ENCODE data around the gene CUL9. TPM values are rescaled to one million over a fixed set of nuclear protein-coding genes. Genes with fewer than 3 reads are reported as not detected.
A peak's percentile ranks its signal among the peaks of the same experiment; 100 is the strongest.

The CUL9 gene
- total RNA-seq, 1 donor from 2014 or later: 70.8 TPM

GRCh38 chr6:43247114-43247999 lies 65.4 kb downstream of the CUL9 start:
- no peak for TF ChIP-seq CTCF (IDR thresholded peaks at IDR 0.05)
- Mint-ChIP-seq H3K4me1 (peaks cover 29% of the 10 kb centered on the region), H3K9me3 (no peaks in the 10 kb centered on the region), H3K4me3 (no peak overlapping the region), H3K36me3 (ENCODE audit: low read depth) (peaks cover 3% of the 10 kb centered on the region), H3K27ac (peak overlapping the region; percentile 76), H3K27me3 (peaks cover 17% of the 10 kb centered on the region)
- ChIA-PET POLR2A (interaction anchor here (0.5 to 1.5 kb wide), 9 partner anchors 18 to 501 kb away, joined by 3 to 10 read pairs (median 4); partner anchors contain the start of genes DNPH1, SRF, TJAP1 and ZNF318), CTCF (interaction anchor here (0.7 to 1.0 kb wide), 3 partner anchors 17 to 61 kb away, joined by 3 read pairs; partner anchors contain the start of genes CRIP3 and DNPH1)
- ATAC-seq (ENCODE audit: low read depth) (peak; percentile 96), DNase-seq (peak; percentile 73)
- intact Hi-C loops (cut with micrococcal nuclease): loop anchor here (1.0 to 10.0 kb wide), 9 partner anchors 18 to 377 kb away; partner anchors contain the start of genes ABCC10, CUL9, DNPH1 and GTPBP2

- POLR2A ChIA-PET: interaction anchor here (0.6 to 1.5 kb wide), 4 partner anchors 18 to 501 kb away, joined by 3 to 5 read pairs (median 4); partner anchors contain the start of gene DNPH1
Measured at GRCh38 chr6:43248101-43248500, 66.1 kb downstream of the CUL9 start.

GRCh38 chr6:43248791-43249190 lies 66.8 kb downstream of the CUL9 start:
- ChIA-PET CTCF (interaction anchor here (1.3 kb wide), 1 partner anchor 60 kb away, joined by 3 read pairs; the partner anchor contains the start of gene CRIP3), POLR2A (interaction anchor here (0.6 to 1.5 kb wide), 3 partner anchors 19 to 229 kb away, joined by 4 to 5 read pairs (median 4); partner anchors contain the start of genes DNPH1 and TJAP1)
- TF ChIP-seq CTCF (IDR thresholded peaks at IDR 0.05): no peak
- no peak overlapping the region for H3K27ac Mint-ChIP-seq
- H3K4me3 Mint-ChIP-seq: no peak overlapping the region
- H3K27me3 Mint-ChIP-seq: peaks cover 30% of the 10 kb centered on the region
- intact Hi-C loops (cut with micrococcal nuclease): loop anchor here (5.0 to 10.0 kb wide), 2 partner anchors 264 to 376 kb away; partner anchors contain the start of genes GTPBP2 and LRRC73
- H3K36me3 Mint-ChIP-seq (ENCODE audit: low read depth): peaks cover 3% of the 10 kb centered on the region
- DNase-seq: no peak
- H3K9me3 Mint-ChIP-seq: no peaks in the 10 kb centered on the region
- peaks cover 29% of the 10 kb centered on the region for H3K4me1 Mint-ChIP-seq
- ATAC-seq (ENCODE audit: low read depth): no peak

More at GRCh38 chr6:43248101-43248500, 66.1 kb downstream of the CUL9 start:
- Mint-ChIP-seq H3K36me3 (ENCODE audit: low read depth) (peaks cover 3% of the 10 kb centered on the region), H3K27me3 (peaks cover 23% of the 10 kb centered on the region), H3K4me3 (no peak overlapping the region), H3K4me1 (peaks cover 29% of the 10 kb centered on the region), H3K27ac (no peak overlapping the region), H3K9me3 (no peaks in the 10 kb centered on the region)
- no peak for TF ChIP-seq CTCF (IDR thresholded peaks at IDR 0.05)
- ATAC-seq (ENCODE audit: low read depth): no peak
- CTCF ChIA-PET: interaction anchor here (1.3 kb wide), 1 partner anchor 60 kb away, joined by 3 read pairs; the partner anchor contains the start of gene CRIP3
- intact Hi-C loops (cut with micrococcal nuclease): loop anchor here (5.0 to 10.0 kb wide), 2 partner anchors 264 to 377 kb away; partner anchors contain the start of genes GTPBP2 and LRRC73
- DNase-seq: no peak

GRCh38 chr6:43250992-43251373 lies 69.0 kb downstream of the CUL9 start:
- no peak for ATAC-seq (ENCODE audit: low read depth)
- intact Hi-C loops (cut with micrococcal nuclease): no loop called here
- ChIA-PET POLR2A (no interaction called here), CTCF (no interaction called here)
- peaks cover 35% of the 10 kb centered on the region for H3K27me3 Mint-ChIP-seq
- no peaks in the 10 kb centered on the region for H3K9me3 Mint-ChIP-seq
- peaks cover 3% of the 10 kb centered on the region for H3K36me3 Mint-ChIP-seq (ENCODE audit: low read depth)
- no peak for TF ChIP-seq CTCF (IDR thresholded peaks at IDR 0.05)
- peaks cover 30% of the 10 kb centered on the region for H3K4me1 Mint-ChIP-seq
- H3K4me3 Mint-ChIP-seq: no peak overlapping the region
- peak overlapping the region; percentile 47 for H3K27ac Mint-ChIP-seq
- no peak for DNase-seq

GRCh38 chr6:43253401-43253800 lies 71.4 kb downstream of the CUL9 start:
- intact Hi-C loops (cut with micrococcal nuclease): no loop called here
- CTCF ChIA-PET: no interaction called here
- DNase-seq: no peak
- no peaks in the 10 kb centered on the region for H3K36me3 Mint-ChIP-seq (ENCODE audit: low read depth)
- no peak overlapping the region for H3K4me3 Mint-ChIP-seq
- peaks cover 10% of the 10 kb centered on the region for H3K4me1 Mint-ChIP-seq
- no peaks in the 10 kb centered on the region for H3K9me3 Mint-ChIP-seq
- ATAC-seq (ENCODE audit: low read depth): no peak
- TF ChIP-seq CTCF (IDR thresholded peaks at IDR 0.05): no peak
- POLR2A ChIA-PET: interaction anchor here (0.6 kb wide), 1 partner anchor 224 kb away, joined by 8 read pairs; the partner anchor contains the start of gene TJAP1
- no peak overlapping the region for H3K27ac Mint-ChIP-seq
- peaks cover 37% of the 10 kb centered on the region for H3K27me3 Mint-ChIP-seq

Data from activated B cell treated with CpG ODN at 0.5 μM for 24 hours (primary cell).